ENCODE measurements around the gene PXT1. TPM values are rescaled to one million over a fixed set of nuclear protein-coding genes. Genes with fewer than 3 reads are reported as not detected.
"Not testable (repeated sequence)": the region's sequence is repeated elsewhere in the genome, so short reads cannot be mapped to it uniquely, and the experiment has no call there.

The PXT1 gene, protein sequence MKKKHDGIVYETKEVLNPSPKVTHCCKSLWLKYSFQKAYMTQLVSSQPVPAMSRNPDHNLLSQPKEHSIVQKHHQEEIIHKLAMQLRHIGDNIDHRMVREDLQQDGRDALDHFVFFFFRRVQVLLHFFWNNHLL
- not detected in 2 replicates for total RNA-seq (2014; rRNA removed; shearing (Covaris generic); ENCODE audit: low replicate concordance)

GRCh38 chr6:36442671-36443470 lies at the start of gene PXT1, which contains the start of gene KCTD20:
PXT1 (minus strand) TSS chr6:36442854; CDS start chr6:36426082, 16,772 bp downstream.
KCTD20 (plus strand) TSS chr6:36443000; CDS start chr6:36470098, 27,098 bp downstream.
- Histone ChIP-seq H2AFZ (ENCODE audit: low read length) (peak within 1 kb of the TSS; percentile 77), H4K20me1 (ENCODE audit: insufficient read depth, low read depth, low read length) (no peaks in the 10 kb centered on the region), H3K9me2 (replicated peaks; ENCODE audit: insufficient read depth, low read length) (no peaks in the 10 kb centered on the region), H3K36me3 (ENCODE audit: insufficient read depth, low read length) (peaks cover 23% of the 10 kb centered on the region), H3K4me3 (ENCODE audit: low read length) (peak within 1 kb of the TSS; percentile 81), H3K4me1 (ENCODE audit: low read length) (peaks cover 28% of the 10 kb centered on the region), H3K27ac (ENCODE audit: low read length) (peak within 1 kb of the TSS; percentile 81), H3K9ac (ENCODE audit: low read length) (peak within 1 kb of the TSS; percentile 94), H3K27me3 (ENCODE audit: low read length) (no peaks in the 10 kb centered on the region), H3K9me3 (ENCODE audit: low read length) (no peaks in the 10 kb centered on the region), H3K79me2 (ENCODE audit: low read length) (peaks cover 57% of the 10 kb centered on the region), H3K4me2 (ENCODE audit: low read depth, low read length, poor library complexity, severe bottlenecking) (peak within 1 kb of the TSS; percentile 82)
- peak; percentile 96 for DNase-seq

DNA sequence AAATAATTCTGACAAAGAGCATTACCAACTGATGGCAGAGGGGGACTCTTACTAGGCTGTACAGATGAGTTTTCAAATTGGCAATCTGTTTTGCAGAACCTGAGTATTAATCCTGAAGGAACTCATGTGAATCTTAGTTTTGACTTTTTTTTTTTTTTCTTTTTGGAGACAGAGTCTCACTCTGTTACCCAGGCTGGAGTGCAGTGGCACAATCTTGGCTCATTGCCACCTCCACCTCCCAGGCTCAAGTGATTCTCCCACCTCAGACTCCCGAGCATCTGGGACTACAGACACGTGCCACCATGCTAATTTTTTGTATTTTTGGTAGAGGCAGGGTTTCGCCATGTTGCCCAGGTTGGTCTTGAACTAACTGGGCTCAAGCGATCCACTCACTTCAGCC lies 49.4 kb upstream of the PXT1 start:
- Histone ChIP-seq H4K20me1 (ENCODE audit: insufficient read depth, low read depth, low read length) (no peaks in the 10 kb centered on the region), H3K36me3 (ENCODE audit: insufficient read depth, low read length) (peaks cover 35% of the 10 kb centered on the region), H3K9me3 (ENCODE audit: low read length) (no peaks in the 10 kb centered on the region), H3K79me2 (ENCODE audit: low read length) (0 out of 2 replicates have a peak, but pooled peaks cover 3% of the 10 kb centered on the region), H3K27ac (ENCODE audit: low read length) (no peak overlapping the region), H3K9me2 (replicated peaks; ENCODE audit: insufficient read depth, low read length) (no peaks in the 10 kb centered on the region), H3K4me3 (ENCODE audit: low read length) (no peak overlapping the region), H3K27me3 (ENCODE audit: low read length) (no peaks in the 10 kb centered on the region), H2AFZ (ENCODE audit: low read length) (no peak overlapping the region), H3K4me2 (ENCODE audit: low read depth, low read length, poor library complexity, severe bottlenecking) (no peak overlapping the region), H3K4me1 (ENCODE audit: low read length) (peaks cover 5% of the 10 kb centered on the region; the same call in 1 of the 2 replicates), H3K9ac (ENCODE audit: low read length) (no peak overlapping the region)
- no peak for DNase-seq

- H2AFZ ChIP-seq (ENCODE audit: low read length): no peak overlapping the region
Observed at GRCh38 chr6:36491378-36491965, 48.8 kb upstream of the PXT1 start.

GRCh38 chr6:36489426-36489825 lies 46.8 kb upstream of the PXT1 start:
- Histone ChIP-seq H3K9ac (ENCODE audit: low read length) (no peak overlapping the region), H3K9me3 (ENCODE audit: low read length) (no peaks in the 10 kb centered on the region), H3K27ac (ENCODE audit: low read length) (no peak overlapping the region), H3K4me2 (ENCODE audit: low read depth, low read length, poor library complexity, severe bottlenecking) (no peak overlapping the region), H3K9me2 (replicated peaks; ENCODE audit: insufficient read depth, low read length) (no peaks in the 10 kb centered on the region), H3K4me3 (ENCODE audit: low read length) (no peak overlapping the region), H3K36me3 (ENCODE audit: insufficient read depth, low read length) (peaks cover 43% of the 10 kb centered on the region), H3K27me3 (ENCODE audit: low read length) (no peaks in the 10 kb centered on the region), H3K79me2 (ENCODE audit: low read length) (0 out of 2 replicates have a peak, but pooled peaks cover 3% of the 10 kb centered on the region), H3K4me1 (ENCODE audit: low read length) (peaks cover 5% of the 10 kb centered on the region; the same call in 1 of the 2 replicates), H2AFZ (ENCODE audit: low read length) (no peak overlapping the region), H4K20me1 (ENCODE audit: insufficient read depth, low read depth, low read length) (no peaks in the 10 kb centered on the region)
- DNase-seq: no peak

More at GRCh38 chr6:36491378-36491965, 48.8 kb upstream of the PXT1 start:
- H4K20me1 ChIP-seq (ENCODE audit: insufficient read depth, low read depth, low read length): no peaks in the 10 kb centered on the region
- H3K4me3 ChIP-seq (ENCODE audit: low read length): no peak overlapping the region
- peaks cover 37% of the 10 kb centered on the region for H3K36me3 ChIP-seq (ENCODE audit: insufficient read depth, low read length)
- no peak for DNase-seq
- H3K27ac ChIP-seq (ENCODE audit: low read length): no peak overlapping the region
- H3K79me2 ChIP-seq (ENCODE audit: low read length): 0 out of 2 replicates have a peak, but pooled peaks cover 3% of the 10 kb centered on the region
- no peak overlapping the region for H3K9ac ChIP-seq (ENCODE audit: low read length)
- H3K4me1 ChIP-seq (ENCODE audit: low read length): peaks cover 5% of the 10 kb centered on the region; the same call in 1 of the 2 replicates
- H3K9me3 ChIP-seq (ENCODE audit: low read length): no peaks in the 10 kb centered on the region
- H3K4me2 ChIP-seq (ENCODE audit: low read depth, low read length, poor library complexity, severe bottlenecking): no peak overlapping the region
- no peaks in the 10 kb centered on the region for H3K9me2 ChIP-seq (replicated peaks; ENCODE audit: insufficient read depth, low read length)
- H3K27me3 ChIP-seq (ENCODE audit: low read length): no peaks in the 10 kb centered on the region

GRCh38 chr6:36488221-36488620 lies 45.6 kb upstream of the PXT1 start:
- H3K9me2 ChIP-seq (replicated peaks; ENCODE audit: insufficient read depth, low read length): no peaks in the 10 kb centered on the region
- H3K79me2 ChIP-seq (ENCODE audit: low read length): 0 out of 2 replicates have a peak, but pooled peaks cover 3% of the 10 kb centered on the region
- H3K4me1 ChIP-seq (ENCODE audit: low read length): peaks cover 5% of the 10 kb centered on the region; the same call in 1 of the 2 replicates
- peaks cover 50% of the 10 kb centered on the region for H3K36me3 ChIP-seq (ENCODE audit: insufficient read depth, low read length)
- no peak overlapping the region for H3K9ac ChIP-seq (ENCODE audit: low read length)
- no peak overlapping the region for H3K27ac ChIP-seq (ENCODE audit: low read length)
- no peak overlapping the region for H3K4me2 ChIP-seq (ENCODE audit: low read depth, low read length, poor library complexity, severe bottlenecking)
- H3K9me3 ChIP-seq (ENCODE audit: low read length): no peaks in the 10 kb centered on the region
- no peaks in the 10 kb centered on the region for H3K27me3 ChIP-seq (ENCODE audit: low read length)
- H3K4me3 ChIP-seq (ENCODE audit: low read length): no peak overlapping the region
- no peak overlapping the region for H2AFZ ChIP-seq (ENCODE audit: low read length)
- DNase-seq: no peak
- no peaks in the 10 kb centered on the region for H4K20me1 ChIP-seq (ENCODE audit: insufficient read depth, low read depth, low read length)

- H3K27ac ChIP-seq (ENCODE audit: low read length): no peak overlapping the region
- no peak overlapping the region for H3K4me2 ChIP-seq (ENCODE audit: low read depth, low read length, poor library complexity, severe bottlenecking)
- no peaks in the 10 kb centered on the region for H3K9me2 ChIP-seq (replicated peaks; ENCODE audit: insufficient read depth, low read length)
- peaks cover 5% of the 10 kb centered on the region; the same call in 1 of the 2 replicates for H3K4me1 ChIP-seq (ENCODE audit: low read length)
- 0 out of 2 replicates have a peak, but pooled peaks cover 3% of the 10 kb centered on the region for H3K79me2 ChIP-seq (ENCODE audit: low read length)
- H3K4me3 ChIP-seq (ENCODE audit: low read length): no peak overlapping the region
- no peaks in the 10 kb centered on the region for H3K9me3 ChIP-seq (ENCODE audit: low read length)
- no peaks in the 10 kb centered on the region for H4K20me1 ChIP-seq (ENCODE audit: insufficient read depth, low read depth, low read length)
- no peak for DNase-seq
- peaks cover 50% of the 10 kb centered on the region for H3K36me3 ChIP-seq (ENCODE audit: insufficient read depth, low read length)
- no peak overlapping the region for H2AFZ ChIP-seq (ENCODE audit: low read length)
- no peaks in the 10 kb centered on the region for H3K27me3 ChIP-seq (ENCODE audit: low read length)
- H3K9ac ChIP-seq (ENCODE audit: low read length): no peak overlapping the region
Observed at GRCh38 chr6:36487698-36488097, 45.0 kb upstream of the PXT1 start.

DNA sequence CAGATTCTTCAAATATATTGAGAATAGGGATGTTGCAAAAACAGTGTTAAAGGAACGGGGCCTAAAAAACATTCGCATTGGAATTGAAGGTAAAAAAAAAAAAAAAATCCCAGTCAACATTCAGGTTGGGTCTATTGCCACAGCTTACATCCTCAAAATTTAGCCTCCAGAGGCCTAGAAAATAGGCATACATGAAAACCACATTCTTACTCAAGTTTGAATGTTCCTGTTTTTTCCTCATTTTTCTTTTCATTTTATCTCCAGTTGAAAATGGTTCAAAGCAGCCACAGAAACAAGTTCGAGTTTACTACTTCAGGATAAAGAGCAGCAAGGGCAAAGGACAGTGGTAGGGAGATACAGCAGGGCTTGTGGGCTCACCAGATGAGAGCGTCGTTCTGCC lies 42.1 kb upstream of the PXT1 start:
- Histone ChIP-seq H3K9me2 (replicated peaks; ENCODE audit: insufficient read depth, low read length) (no peaks in the 10 kb centered on the region), H4K20me1 (ENCODE audit: insufficient read depth, low read depth, low read length) (no peaks in the 10 kb centered on the region), H3K4me3 (ENCODE audit: low read length) (no peak overlapping the region), H3K9me3 (ENCODE audit: low read length) (no peaks in the 10 kb centered on the region), H3K27ac (ENCODE audit: low read length) (no peak overlapping the region), H3K79me2 (ENCODE audit: low read length) (peaks cover 6% of the 10 kb centered on the region; the same call in 1 of the 2 replicates), H3K4me2 (ENCODE audit: low read depth, low read length, poor library complexity, severe bottlenecking) (no peak overlapping the region), H3K27me3 (ENCODE audit: low read length) (no peaks in the 10 kb centered on the region), H3K9ac (ENCODE audit: low read length) (no peak overlapping the region), H2AFZ (ENCODE audit: low read length) (no peak overlapping the region), H3K36me3 (ENCODE audit: insufficient read depth, low read length) (peaks cover 61% of the 10 kb centered on the region), H3K4me1 (ENCODE audit: low read length) (peaks cover 4% of the 10 kb centered on the region; the same call in 1 of the 2 replicates)
- no peak for DNase-seq

DNA sequence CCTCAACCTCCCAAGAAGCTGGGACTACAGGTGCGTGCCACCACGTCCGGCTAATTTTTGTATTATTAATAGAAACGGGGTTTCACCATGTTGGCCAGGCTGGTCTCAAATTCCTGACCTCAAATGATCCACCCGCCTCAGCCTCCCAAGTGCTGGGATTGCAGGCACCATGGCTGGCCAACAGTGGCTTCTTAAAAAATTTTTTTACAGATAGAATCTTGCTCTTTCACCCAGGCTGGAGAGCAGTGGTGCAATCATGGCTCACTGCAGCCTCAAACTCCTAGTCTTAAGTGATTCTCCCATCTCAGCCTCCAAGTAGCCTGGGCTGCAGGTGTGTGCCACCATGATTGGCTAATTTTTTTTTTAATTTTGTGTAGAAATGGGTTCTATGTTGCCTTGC lies 40.7 kb upstream of the PXT1 start:
- not testable (repeated sequence) for H3K79me2 ChIP-seq (ENCODE audit: low read length); H4K20me1 ChIP-seq (ENCODE audit: insufficient read depth, low read depth, low read length); H3K9me2 ChIP-seq (replicated peaks; ENCODE audit: insufficient read depth, low read length); H3K27ac ChIP-seq (ENCODE audit: low read length); H3K4me2 ChIP-seq (ENCODE audit: low read depth, low read length, poor library complexity, severe bottlenecking); H3K4me3 ChIP-seq (ENCODE audit: low read length); H3K9me3 ChIP-seq (ENCODE audit: low read length); H3K9ac ChIP-seq (ENCODE audit: low read length); H3K4me1 ChIP-seq (ENCODE audit: low read length); H2AFZ ChIP-seq (ENCODE audit: low read length); H3K27me3 ChIP-seq (ENCODE audit: low read length); DNase-seq
- peaks cover 54% of the 10 kb centered on the region for H3K36me3 ChIP-seq (ENCODE audit: insufficient read depth, low read length)

Data from Karpas-422 (cell line).